CD4-positive, alpha-beta T cell treated with Interleukin-17A for 4 hours (primary cell): ENCODE data around the gene GPR176.
"Not testable (repeated sequence)": the region's sequence is repeated elsewhere in the genome, so short reads cannot be mapped to it uniquely, and the experiment has no call there.

Experiments
- DNase-seq: peaks from one replicate; pipeline ENCODE4 v3.0.0-alpha.2; 2020; ENCODE audit warnings: mixed read lengths

The GPR176 gene

DNA sequence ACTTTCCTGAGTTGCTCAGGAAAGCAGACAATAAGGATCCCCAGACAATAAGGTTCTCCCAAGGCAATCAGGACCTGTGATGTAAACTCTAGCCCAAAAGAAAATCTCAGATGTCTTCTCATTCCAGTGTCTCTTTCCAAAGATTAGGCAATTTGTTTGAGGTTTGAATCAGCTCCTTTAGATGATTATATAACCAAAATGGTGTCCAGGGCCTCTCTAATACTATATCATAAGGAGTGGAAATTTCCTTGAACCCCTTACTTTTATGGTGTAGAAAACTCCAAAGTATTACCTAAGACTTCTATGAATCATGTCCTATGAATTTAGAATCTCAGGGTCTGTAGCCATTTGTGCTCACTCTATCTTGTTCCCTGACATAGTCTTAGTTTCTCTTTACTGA is 65.9 kb downstream of the GPR176 start:
- no peak for DNase-seq

DNA sequence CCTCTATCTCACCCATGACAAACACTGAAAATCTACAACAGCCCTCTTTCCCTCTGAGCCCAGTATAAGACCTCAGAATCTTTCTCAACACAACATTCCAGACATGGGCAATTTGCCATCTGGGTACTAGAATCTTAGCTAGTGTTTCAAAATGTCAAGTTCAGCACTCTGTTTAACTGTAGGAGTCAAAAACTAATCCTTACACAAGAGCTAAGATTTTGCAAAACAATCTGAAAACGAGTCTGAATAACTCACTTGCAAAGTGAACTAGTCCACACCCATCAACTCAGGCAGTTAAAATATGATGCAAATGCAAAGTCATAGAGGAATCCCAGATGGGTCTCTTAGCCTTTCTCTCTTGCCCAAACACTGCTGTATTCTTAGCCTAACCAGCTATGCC is 67.8 kb downstream of the GPR176 start:
- no peak for DNase-seq

DNA sequence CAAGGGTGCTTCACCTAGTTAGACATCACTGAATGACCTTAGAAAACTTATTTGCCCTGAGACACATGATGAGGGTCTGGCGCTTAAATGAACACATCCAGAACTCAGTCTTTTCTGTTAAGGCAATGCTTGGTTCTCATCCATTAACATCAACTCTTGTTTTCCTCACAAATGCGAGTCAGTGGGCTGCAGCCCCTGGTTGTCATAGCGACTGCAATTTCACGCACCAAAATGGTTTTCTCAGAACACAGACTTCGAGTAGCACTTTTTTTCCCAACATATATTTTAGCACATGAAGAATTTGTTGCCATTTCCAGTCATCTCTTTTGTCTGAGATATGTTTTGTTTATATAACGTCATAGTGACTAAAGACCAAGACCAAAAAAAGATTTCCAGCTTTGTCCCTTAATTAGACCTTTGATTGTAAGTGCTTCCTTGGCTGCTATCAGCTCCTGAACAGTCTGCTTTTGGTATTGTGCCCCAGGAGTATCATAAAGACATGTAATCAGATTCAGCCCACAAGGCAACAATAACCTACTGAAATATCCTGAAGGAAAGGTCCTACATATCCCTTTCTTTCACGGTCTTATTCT is 68.5 kb downstream of the GPR176 start:
- no peak for DNase-seq

DNA sequence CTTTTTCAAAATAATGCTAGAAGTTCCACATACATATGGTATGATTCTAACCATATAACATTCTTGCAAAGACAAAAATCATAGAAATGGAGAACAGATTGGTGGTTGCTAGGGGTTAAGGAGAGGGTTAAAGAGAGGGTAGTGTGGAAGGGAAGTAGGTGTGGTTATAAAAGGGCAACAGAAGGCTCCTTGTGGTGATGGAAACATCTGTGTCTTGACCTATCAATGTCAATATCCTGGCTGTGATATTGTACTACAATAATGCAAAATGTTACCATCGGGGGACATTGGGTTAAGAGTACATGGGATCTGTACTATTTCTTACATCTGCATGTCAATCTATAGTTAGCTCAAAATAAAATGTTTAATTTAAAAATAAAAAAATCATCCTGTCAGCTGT is 69.6 kb downstream of the GPR176 start:
- no peak for DNase-seq

DNA sequence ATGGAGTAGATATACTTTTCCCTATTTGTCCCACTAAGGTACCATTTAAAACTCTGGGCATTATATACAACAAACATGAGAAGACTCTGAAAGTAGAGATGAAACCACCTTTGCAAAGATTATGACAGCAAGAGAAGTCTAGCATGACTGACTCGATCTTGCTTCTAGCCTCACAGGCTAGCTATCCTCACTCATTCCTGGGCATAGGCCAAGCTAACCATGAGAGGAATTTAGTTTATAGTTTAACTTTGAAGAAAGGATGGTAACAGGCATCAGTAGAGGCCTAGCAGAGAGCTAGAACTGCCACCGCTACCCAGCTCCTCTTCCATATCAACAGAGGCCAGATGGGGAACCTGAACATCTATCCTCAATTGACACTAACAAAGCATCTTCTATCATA is 74.0 kb downstream of the GPR176 start:
- no peak for DNase-seq

DNA sequence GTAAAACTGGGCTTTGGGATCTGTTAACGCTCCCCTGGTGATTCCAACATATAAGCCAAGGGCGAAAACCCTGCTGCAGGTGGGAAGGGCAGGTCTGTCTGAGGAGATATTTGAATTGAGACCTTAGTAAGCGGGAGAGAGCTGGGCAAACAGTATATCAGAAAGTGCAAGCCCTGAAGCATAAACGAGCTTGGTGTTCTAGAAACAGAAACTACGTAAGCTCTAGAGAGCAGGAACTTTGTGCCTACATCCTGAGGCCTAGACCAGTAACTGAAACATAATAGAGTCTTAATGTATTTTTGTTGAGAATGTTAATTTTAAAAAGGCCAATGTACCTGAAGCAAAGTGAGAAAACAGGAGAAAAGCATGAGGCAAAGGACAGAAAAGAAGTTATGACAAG is 74.5 kb downstream of the GPR176 start:
- no peak for DNase-seq

DNA sequence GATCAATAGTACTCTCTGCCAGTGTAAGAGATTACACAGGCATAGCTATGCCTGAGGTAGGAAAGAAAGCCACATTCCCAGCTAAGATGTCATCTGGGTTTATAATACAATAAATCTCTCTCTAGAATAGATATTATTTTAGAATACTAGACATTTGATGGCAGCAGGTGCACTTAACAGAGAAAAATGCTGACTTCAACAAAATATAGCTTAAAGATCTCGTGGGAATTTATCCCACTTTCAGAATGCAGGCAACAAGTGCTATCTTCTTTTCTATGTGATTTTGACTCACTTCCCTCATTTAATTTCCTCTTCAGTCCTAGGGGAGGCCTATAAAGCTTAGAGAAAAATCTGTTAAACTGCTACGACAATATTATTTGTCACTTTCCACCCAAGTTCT is 76.5 kb downstream of the GPR176 start:
- no peak for DNase-seq

DNA sequence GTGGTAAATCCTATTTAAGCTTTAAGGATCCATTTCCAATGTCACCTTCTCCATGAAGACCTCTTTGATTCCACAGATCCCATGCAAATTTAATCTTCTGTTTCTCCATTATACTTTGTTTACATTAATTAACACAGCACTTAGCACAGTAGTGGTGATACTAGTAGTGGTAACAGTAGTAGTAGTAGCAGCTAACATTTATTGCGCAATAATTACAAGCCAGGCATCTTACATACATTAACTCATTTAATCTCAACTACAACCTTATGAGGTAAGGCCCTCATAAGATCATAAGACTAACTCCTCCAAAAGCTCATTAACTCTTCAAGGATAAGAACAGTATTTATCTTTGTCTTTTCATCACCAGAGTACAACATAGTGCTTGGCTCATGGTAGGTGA is 82.6 kb downstream of the GPR176 start:
- DNase-seq, result no peak

DNA sequence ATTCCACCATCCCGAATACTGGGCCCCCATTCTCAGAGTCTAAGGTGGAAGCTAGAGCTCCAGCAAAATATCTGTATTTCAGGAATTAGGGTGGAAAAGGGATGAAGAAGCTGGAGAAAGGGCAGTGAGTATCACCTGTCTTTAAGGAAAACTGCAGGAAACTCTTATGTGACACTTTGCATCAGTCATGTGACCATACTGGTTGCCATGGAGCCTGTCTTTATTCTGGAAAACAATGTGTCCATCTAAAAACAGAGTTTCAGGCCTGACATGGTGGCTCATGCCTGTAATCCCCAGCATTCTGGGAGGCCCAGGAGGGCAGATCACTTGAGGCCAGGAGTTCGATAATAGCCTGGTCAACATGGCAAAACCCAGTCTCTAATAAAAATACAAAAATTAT is 84.5 kb downstream of the GPR176 start:
- DNase-seq, result no peak

DNA sequence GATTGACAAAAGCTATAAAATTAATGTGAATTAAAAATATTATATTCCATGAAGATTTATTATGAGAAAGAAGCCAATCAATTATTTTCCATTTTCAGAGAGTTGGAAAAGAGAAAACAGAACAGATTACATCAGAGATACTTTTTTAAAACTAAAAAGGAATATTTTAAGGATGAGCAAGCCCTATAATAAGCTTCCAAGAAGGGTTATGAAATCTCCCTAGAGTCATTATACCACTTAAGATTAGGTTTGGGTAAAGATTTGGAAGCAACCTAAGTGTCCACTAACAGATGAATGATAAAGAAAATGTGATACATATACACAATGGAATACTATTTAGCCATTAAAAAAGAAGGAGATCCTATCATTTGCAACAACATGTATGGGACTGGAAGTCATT is 85.8 kb downstream of the GPR176 start:
- no peak for DNase-seq

DNA sequence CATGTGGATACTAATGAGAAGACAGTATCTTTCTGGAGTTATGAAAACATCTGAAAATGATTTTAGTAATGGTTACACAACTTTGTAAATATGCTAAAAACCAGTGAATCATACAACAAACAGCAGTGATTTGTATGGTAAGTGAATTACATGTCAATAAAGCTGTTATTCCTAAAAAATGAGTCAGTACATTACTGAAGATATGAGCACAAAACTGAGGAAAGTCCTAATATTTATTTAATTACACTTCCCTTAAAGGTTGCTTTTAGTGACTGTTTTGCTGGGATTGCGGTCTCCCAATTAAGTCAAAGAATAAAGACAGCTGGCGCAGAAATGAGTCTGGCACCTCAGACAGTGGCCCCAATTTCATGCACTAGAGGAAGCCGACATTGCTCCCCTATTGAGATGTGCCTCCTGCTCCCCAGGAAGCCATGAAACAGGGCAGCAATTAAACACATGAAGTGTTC is 86.5 kb downstream of the GPR176 start:
- no peak for DNase-seq

DNA sequence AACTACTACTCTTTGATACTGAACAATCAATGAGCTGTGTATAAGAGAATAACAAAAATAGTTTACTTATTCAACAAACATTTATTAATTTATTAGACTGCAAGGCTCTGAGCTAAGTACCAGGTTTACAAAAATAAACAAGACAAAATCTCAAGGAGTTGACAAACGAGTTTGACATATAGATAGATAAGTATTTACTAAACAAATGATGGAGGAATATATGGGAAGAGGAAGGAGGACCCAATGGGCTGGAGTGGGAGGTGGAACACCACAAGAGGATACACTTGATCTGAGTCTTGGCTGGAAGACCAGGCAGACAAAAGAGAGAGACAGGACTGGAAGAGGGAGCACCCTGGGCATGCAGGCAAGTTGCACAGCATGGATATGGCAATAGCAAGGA is 89.9 kb downstream of the GPR176 start:
- no peak for DNase-seq

DNA sequence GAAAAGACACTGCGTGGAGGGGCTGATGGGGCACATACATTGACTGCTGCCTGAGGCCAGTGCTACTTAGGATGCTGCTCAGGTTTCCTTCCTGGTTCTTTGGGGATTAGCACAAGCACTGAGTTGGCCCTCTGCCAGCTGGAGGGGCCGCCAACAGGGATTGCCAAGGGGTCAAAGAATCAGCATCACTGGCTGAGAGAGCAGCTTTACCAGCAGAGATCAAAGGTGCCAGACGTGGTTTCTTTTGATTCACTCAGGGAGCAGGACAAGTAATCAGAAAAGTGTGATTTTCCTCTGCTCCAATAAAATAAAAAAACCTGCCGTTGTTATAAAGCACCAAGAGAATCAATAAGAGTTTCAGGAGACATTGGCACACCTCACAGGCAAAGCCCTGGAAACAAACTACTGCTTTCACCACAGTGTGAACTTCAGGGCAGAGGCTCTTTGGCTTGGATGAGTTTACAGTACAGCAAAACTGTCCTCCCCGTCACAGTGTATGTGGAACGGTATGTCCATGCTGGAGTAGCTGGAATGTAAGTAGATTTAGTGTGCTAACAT is 91.6 kb downstream of the GPR176 start:
- no peak for DNase-seq

DNA sequence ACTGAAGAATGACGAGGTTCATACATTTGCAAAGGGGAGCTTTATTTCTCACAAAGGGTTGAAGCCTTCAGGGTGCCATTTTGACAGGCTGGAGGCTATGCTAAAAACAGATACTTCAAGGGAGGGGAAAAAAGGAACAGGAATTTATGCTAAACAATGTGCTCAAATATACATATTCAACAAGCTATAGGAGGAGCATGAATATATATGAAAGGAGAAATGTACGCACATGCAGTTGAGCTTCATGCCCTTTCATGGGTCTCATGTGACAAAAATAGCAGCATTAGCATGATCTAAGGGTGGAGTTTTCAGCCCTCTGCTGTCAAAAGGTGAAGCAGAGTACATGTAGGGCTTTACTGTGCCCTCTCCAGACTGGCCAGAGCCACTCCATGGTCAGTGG is 93.1 kb downstream of the GPR176 start:
- DNase-seq, result no peak

DNA sequence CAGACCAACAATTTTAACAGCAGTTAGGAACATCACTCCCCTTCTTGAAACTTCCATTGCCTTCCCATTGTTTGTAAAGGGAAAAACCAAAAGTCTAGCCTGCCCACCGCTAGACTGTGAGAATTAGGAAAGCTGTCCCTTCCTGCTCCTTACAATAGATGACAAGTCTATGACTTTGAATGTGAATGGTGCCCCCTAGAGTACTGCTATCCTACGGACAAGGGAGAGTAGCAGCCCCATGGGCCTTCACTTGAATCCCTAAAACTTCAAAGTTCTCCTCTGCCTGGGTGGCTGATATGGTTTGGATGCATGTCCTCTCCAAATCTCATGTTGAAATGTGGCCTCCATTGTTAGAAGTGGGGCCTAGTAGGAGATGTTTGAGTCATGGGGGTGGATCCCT is 96.4 kb downstream of the GPR176 start:
- DNase-seq, result no peak

DNA sequence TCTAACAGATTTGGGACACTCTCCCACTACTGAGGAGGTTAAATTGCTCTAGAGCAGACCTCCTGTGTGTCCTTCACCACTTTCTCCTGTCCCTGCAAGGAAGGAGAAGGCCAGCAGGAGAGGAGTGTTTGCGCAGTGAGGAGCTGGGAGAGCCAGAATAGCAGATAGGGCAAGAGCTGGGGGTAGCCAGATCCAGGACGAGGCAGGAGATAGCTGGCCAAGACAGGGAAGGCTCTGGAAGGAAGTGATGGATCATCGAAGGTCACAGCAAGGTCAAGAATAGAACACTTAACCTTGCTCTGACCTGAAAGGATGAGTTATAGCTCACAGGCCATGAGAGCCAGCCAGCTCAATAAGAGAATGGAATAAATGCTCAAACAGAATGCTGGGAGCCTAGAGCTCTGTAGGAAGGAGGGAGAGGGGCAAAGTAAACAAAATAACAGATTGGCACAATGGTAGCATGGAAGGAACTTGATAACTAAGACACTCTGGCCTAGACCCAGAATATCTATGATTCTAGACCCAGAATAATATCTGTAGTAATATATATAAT is 99.9 kb downstream of the GPR176 start:
- no peak for DNase-seq

DNA sequence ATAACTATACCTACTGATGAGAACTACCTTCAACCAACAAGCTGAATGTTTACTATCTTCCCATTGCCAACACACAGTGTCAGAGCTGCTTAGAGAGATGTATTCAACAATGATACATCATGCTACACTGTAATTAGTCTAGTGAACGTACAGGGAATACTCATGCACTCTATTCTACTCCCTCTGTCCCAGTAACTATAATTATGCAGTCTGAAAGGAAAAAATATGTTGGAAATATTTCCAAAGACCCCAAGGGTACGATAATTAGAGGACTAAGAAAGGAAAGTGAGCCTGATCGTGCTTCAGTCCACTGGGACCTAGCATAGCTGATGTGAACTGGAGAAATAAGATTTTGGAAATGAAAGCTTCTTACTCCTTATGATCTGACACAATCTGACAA is 100.5 kb downstream of the GPR176 start:
- DNase-seq, result no peak

DNA sequence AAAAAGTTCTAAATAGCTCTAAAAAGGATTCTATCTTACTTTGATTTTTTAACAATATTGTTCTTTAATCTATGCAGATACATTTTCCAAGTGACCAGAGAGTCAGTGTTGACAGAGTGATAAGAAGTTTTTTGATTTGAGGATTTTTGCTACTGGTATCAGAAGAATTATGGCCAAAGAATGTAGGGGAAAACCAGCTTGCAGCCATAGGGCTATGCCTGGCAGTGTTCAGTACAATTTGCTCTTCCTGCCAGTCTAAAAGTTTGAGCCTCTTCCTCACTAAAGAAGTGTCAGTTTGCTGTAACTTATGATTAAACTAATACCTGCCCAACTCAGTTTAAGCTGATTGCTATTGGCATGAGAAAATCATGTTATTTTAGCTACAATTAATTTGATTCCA is 102.2 kb downstream of the GPR176 start:
- no peak for DNase-seq

DNA sequence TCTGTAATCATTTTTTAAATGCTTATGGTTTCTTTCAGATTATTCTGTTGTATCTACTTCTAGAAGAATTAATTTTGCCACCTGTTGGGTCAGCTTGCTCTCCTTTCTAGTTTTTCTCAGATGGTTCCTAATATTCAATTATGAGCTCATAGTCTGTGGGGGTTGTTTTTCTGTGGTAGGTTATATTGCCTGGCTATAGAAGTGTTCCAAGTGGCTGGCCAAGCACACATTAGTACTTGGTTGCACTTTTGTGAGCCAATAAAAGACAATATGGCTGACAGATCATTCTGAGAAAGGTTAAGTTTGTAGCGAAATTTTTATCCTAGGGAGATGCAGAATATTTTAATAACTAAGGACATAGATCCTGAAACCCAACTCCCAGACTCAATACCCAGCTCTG is 105.6 kb downstream of the GPR176 start:
- DNase-seq, result no peak

DNA sequence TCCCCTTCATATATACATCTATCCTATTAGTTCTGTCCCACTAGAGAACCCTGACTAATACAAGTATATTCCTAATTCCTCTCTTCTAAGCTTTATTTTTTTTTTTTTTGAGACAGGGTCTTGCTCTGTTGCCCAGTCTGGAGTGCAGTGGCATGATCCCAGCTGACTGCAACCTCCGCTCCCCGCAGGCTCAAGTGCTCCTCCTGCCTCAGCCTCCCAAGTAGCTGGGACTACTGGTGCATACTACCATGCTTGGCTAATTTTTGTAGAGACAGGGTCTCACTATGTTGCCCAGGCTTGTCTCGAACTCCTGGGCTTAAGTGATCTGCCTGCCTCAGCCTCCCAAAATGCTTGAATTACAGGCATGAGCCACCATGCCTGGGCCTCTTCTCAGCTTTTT is 107.4 kb downstream of the GPR176 start:
- not testable (repeated sequence) for DNase-seq

DNA sequence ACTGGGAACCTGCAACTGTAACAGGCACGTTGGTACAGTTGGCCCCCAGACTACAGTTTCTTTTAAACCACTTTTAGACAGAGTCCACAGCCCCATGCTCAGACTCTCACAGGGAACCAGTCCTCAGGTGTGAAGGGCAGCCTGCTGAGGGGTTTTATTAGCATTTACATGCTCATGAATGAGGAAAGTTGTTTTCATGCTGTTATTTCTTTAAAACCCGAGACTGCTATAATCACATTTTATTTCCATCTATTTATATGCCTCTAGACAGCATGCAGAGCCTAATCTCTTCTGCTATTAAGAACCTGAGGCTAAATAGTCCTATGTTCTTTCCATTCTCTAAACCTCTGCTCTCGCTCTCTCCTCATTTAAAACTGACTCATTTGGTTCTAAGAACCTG is 111.2 kb downstream of the GPR176 start:
- DNase-seq, result no peak

DNA sequence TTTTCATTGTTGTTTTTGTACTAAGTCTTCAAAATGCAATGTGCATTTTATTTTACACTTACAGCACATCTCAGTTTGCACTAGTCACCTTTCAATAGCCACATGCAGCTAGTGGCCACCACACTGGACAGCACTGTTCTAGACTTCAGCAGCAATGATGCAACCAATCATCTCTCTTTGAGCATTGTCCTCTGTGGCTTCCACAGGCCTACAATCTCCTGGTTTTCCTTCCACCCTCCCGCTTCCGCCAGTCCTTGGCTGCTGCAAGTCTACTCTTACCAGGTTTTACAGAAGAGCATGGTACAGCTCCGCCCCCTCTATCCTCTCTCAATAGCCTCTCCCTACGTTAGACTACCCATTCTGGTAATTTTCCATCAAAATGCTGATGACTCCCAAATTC is 112.3 kb downstream of the GPR176 start:
- DNase-seq, result no peak

DNA sequence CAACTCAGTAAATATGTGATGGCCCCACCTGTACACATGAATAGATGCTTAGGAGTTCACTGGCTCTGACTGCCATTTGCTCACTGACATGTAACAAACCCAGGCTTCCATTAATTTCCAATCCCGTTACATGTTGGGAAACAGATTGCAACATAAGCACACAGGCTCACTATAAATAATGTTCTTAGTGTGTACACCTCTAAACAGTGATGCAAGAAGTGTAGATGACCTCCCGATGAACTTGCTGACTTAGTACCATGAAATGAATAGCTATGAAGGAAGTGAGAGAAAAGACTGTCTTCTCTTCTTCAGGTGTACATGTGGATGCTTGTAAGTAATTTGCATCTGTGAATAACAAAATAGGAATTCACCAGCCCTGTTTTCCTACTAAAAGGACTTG is 116.0 kb downstream of the GPR176 start:
- no peak for DNase-seq

DNA sequence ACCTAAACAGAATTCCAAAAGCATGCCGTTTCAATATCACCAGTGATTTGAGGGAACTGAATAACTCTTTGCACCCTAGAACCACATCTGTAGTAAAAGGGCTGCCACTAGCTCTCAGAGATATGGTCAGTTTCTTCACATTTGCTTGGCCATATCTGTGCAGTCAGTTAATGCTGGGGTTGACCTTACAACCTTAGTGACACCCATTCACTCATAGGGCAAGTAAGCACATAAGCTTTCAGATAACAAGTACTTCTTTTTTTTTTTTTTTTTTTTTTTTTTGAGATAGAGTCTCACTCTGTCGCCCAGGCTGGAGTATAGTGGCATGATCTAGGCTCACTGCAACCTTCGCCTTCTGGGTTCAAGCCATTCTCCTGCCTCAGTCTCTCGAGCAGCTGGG is 117.0 kb downstream of the GPR176 start:
- DNase-seq, result no peak

DNA sequence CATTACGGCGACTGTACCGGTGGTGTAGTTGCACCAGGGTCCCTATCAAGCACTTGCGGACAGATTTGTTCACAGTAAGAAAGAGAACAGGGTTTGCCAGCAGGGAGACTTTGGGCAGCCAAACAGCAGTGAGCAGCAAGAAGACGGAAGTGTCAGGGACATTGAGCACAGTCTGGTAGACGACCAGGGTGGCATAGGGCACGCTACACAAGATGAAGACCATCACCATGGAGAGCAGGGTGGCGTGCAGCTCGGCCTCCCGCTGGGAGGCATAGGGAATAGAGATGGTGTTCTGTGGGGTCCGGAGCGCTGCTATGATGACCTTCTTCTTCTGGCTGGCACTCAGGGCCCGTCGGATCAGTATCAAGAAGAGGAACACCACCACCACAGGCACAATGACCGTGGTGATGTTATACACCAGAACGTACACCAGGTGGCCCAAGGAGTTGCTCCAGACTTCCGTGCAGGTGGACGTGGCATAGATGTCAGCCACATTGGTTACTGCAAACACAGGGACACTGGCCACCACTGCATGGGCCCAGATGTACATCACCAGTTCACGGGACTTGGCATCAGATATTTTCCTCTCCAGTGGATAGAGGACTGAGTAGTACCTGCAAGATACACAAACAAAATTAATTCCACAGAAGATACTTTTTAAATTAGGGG is 118.3 kb downstream of the GPR176 start:
- peak; percentile 11 for DNase-seq
